ENCODE data around the gene MDM1. TPM values are rescaled to one million over a fixed set of nuclear protein-coding genes. Genes with fewer than 3 reads are reported as not detected.

The MDM1 gene
- total RNA-seq, 1 donor from 2014 or later, result 26.2 TPM

DNA sequence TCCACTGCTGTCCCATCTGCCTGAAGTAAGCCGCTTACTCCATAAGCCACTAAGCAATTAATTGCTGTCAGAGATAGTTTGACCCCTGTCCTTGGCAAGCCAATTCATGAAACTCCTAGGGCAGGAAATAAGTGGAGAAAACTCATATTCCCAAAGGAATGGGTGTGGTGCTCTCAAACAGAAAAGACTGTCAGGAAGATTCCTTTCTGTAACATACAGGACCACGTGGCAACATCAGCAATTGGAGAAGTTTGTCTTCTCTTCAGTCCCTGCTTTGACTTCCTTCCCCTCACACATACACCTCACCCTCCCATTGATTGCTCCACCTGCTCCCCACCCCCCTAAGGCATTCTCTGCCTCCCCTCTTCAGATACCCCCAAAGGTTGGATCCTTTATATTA lies 36.2 kb upstream of the MDM1 start:
- Mint-ChIP-seq H3K27ac (ENCODE audit: unreplicated experiment) (no peak overlapping the region), H3K36me3 (ENCODE audit: low read depth) (no peaks in the 10 kb centered on the region), H3K4me1 (peaks cover 31% of the 10 kb centered on the region), H3K4me3 (no peak overlapping the region), H3K9me3 (peaks cover 2% of the 10 kb centered on the region), H3K27me3 (ENCODE audit: low read depth) (no peaks in the 10 kb centered on the region)
- no peak for DNase-seq (ENCODE audit: low read depth, low spot score)
- TF ChIP-seq, protein P1, sequence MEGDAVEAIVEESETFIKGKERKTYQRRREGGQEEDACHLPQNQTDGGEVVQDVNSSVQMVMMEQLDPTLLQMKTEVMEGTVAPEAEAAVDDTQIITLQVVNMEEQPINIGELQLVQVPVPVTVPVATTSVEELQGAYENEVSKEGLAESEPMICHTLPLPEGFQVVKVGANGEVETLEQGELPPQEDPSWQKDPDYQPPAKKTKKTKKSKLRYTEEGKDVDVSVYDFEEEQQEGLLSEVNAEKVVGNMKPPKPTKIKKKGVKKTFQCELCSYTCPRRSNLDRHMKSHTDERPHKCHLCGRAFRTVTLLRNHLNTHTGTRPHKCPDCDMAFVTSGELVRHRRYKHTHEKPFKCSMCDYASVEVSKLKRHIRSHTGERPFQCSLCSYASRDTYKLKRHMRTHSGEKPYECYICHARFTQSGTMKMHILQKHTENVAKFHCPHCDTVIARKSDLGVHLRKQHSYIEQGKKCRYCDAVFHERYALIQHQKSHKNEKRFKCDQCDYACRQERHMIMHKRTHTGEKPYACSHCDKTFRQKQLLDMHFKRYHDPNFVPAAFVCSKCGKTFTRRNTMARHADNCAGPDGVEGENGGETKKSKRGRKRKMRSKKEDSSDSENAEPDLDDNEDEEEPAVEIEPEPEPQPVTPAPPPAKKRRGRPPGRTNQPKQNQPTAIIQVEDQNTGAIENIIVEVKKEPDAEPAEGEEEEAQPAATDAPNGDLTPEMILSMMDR (conservative IDR thresholded peaks at IDR 0.05), result no peak

DNA sequence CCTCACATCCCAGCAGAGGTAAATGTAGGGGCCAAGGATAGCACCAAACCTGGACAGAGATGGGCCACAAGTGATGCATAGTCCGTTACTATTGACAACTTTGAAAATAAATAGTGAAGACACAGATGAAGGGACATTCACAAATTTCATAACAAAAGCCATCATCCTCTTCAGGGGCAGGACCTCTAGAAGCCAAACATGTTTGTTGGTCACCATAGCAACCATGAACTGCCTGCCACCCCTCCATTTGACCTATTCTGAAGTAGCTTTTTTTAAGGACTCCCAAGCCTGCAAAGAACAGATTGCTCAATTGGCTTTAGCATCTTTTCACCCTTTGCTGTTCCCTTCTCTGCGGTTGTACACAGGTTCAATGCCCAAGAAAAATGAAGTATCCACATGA lies 35.7 kb upstream of the MDM1 start:
- TF ChIP-seq, protein P1 (conservative IDR thresholded peaks at IDR 0.05), result no peak
- Mint-ChIP-seq H3K4me3 (no peak overlapping the region), H3K27ac (ENCODE audit: unreplicated experiment) (no peak overlapping the region), H3K4me1 (peaks cover 31% of the 10 kb centered on the region), H3K36me3 (ENCODE audit: low read depth) (no peaks in the 10 kb centered on the region), H3K27me3 (ENCODE audit: low read depth) (no peaks in the 10 kb centered on the region), H3K9me3 (no peaks in the 10 kb centered on the region)
- DNase-seq (ENCODE audit: low read depth, low spot score), result no peak

DNA sequence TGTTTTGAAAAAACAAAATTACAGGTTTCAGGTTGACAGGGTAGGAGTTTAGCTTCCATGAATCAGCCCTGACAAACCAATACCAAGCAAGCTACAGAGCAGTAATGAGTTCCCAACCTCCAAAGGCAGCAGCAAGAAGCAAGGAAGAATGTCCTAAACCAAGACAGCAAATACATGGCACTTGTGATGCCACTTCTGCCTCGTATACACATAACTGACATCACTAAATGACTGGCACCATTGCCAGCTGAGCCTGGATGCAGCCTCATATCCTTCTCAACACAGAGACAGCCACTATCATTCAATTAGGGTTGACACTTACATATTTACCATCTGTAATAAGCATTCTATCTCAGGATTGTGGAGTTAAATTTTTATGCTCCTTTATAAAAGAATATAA lies 35.0 kb upstream of the MDM1 start:
- H3K4me1 Mint-ChIP-seq, result peaks cover 31% of the 10 kb centered on the region
- H3K9me3 Mint-ChIP-seq, result no peaks in the 10 kb centered on the region
- H3K36me3 Mint-ChIP-seq (ENCODE audit: low read depth), result no peaks in the 10 kb centered on the region
- DNase-seq (ENCODE audit: low read depth, low spot score), result no peak
- H3K27ac Mint-ChIP-seq (ENCODE audit: unreplicated experiment), result no peak overlapping the region
- TF ChIP-seq, protein P1 (conservative IDR thresholded peaks at IDR 0.05), result no peak
- H3K27me3 Mint-ChIP-seq (ENCODE audit: low read depth), result no peaks in the 10 kb centered on the region
- no peak overlapping the region for H3K4me3 Mint-ChIP-seq

DNA sequence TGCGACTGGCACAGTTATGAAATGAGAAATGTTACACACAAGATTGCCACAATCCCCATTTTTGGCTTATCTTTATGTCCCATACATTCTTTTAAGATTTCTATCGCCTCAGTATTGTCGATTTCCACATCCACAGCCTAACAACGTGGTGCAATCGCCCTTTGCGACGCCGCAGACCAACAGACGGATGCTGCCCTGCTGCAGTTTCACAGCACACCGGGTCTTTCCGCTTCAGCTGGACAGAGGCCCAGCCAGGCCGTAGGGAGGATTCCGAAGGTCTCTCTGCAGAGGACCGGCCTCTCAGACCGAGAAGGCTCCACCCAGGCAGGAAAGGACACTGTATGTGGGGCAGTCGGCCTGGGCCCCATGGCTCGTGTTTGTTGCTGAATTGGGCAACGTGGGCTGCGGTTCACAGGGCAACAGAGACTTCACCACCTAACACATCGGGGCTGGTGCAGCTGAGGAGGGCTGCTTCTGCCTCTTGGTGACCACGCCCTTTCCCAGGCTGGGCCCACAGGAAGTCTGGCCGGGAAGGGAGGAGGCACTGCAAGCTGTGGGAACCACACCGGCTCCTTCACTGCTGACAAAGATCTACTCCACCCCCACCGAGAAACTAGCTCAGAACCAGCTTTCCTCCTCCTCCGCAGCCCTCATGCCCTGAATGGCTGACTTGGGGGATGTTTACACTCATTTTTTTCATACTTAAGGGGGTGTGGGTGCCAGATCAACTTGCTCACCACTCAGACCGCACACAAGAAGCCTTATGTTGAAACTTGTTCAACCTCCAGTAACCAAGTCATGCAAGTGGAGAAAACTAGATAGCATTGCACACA lies 32.9 kb upstream of the MDM1 start:
- TF ChIP-seq, protein P1 (conservative IDR thresholded peaks at IDR 0.05), result no peak
- H3K4me3 Mint-ChIP-seq, result no peak overlapping the region
- DNase-seq (ENCODE audit: low read depth, low spot score), result peak; percentile 43
- H3K4me1 Mint-ChIP-seq, result peaks cover 31% of the 10 kb centered on the region
- H3K36me3 Mint-ChIP-seq (ENCODE audit: low read depth), result no peaks in the 10 kb centered on the region
- peak overlapping the region; percentile 65 for H3K27ac Mint-ChIP-seq (ENCODE audit: unreplicated experiment)
- no peaks in the 10 kb centered on the region for H3K9me3 Mint-ChIP-seq
- no peaks in the 10 kb centered on the region for H3K27me3 Mint-ChIP-seq (ENCODE audit: low read depth)

- peaks cover 31% of the 10 kb centered on the region for H3K4me1 Mint-ChIP-seq
Observed at GRCh38 chr12:68364328-68364727, 32.2 kb upstream of the MDM1 start.

More at GRCh38 chr12:68364328-68364727, 32.2 kb upstream of the MDM1 start:
- TF ChIP-seq, protein P1 (conservative IDR thresholded peaks at IDR 0.05), result no peak
- Mint-ChIP-seq H3K27ac (ENCODE audit: unreplicated experiment) (no peak overlapping the region), H3K9me3 (no peaks in the 10 kb centered on the region), H3K4me3 (no peak overlapping the region), H3K36me3 (ENCODE audit: low read depth) (no peaks in the 10 kb centered on the region), H3K27me3 (ENCODE audit: low read depth) (no peaks in the 10 kb centered on the region)
- DNase-seq (ENCODE audit: low read depth, low spot score), result no peak
